Measurements from ENCODE around the gene WDR4. TPM values are rescaled to one million over a fixed set of nuclear protein-coding genes. Genes with fewer than 3 reads are reported as not detected.

The WDR4 gene
- total and polyA plus RNA-seq, 4 donors = 10.3 to 29.6 (median 16.2) TPM

- peaks cover 27 to 38% (median 36%) of the 10 kb centered on the region in 4 donors for H3K36me3 ChIP-seq (ENCODE audit: control insufficient read depth in 4 of 4, insufficient read depth in 4 of 4, low read length in 4 of 4)
- 96 to 97% methylated on average over 16 of the region's 16 CpGs for WGBS, 2 donors
- H3K27ac ChIP-seq (ENCODE audit: low read depth in 1 of 2, low read length in 1 of 2) = no peak overlapping the region
- H3K4me1 ChIP-seq (ENCODE audit: control insufficient read depth in 5 of 5, insufficient read depth in 5 of 5, low read length in 5 of 5) = no peaks in the 10 kb centered on the region
- H3K9me3 ChIP-seq (ENCODE audit: control insufficient read depth in 4 of 4, insufficient read depth in 3 of 4, low read length in 3 of 4) = no peaks in the 10 kb centered on the region
- no peak for DNase-seq
- no peaks in the 10 kb centered on the region for H3K27me3 ChIP-seq (ENCODE audit: control insufficient read depth in 3 of 3, insufficient read depth in 3 of 3, low read length in 2 of 3)
- TF ChIP-seq, protein P1, sequence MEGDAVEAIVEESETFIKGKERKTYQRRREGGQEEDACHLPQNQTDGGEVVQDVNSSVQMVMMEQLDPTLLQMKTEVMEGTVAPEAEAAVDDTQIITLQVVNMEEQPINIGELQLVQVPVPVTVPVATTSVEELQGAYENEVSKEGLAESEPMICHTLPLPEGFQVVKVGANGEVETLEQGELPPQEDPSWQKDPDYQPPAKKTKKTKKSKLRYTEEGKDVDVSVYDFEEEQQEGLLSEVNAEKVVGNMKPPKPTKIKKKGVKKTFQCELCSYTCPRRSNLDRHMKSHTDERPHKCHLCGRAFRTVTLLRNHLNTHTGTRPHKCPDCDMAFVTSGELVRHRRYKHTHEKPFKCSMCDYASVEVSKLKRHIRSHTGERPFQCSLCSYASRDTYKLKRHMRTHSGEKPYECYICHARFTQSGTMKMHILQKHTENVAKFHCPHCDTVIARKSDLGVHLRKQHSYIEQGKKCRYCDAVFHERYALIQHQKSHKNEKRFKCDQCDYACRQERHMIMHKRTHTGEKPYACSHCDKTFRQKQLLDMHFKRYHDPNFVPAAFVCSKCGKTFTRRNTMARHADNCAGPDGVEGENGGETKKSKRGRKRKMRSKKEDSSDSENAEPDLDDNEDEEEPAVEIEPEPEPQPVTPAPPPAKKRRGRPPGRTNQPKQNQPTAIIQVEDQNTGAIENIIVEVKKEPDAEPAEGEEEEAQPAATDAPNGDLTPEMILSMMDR (IDR thresholded peaks at IDR 0.05; ENCODE audit: control extremely low read depth, extremely low read depth) = no peak
- no peak for ATAC-seq (ENCODE audit: insufficient read depth, low FRiP score)
- no peak overlapping the region for H3K9ac ChIP-seq (ENCODE audit: insufficient read depth in 1 of 2, low read length in 2 of 2)
- no peak overlapping the region for H3K4me3 ChIP-seq
Measured at GRCh38 chr21:42906233-42906632, 26.9 kb upstream of the WDR4 start.

DNA sequence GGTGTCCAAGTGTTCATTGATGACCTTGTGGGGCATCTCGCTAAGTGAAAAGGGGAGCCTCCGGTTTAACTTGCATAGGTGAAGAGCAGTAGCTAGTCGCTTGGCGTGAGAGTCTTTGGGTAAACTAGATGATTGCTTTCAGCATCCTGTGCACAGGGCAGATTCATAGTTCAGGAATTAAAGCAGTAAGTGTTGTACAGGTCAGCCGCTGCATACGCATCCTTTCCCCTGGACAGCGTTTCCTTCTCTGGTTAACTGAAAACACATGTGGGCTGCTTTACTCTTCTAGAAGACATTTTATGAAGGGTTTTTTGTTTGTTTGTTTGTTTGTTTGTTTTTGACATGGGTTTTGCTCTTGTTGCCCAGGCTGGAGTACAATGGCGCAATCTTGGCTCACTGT is 25.9 kb upstream of the WDR4 start:
- Histone ChIP-seq H3K4me3 (no peak overlapping the region), H3K9me3 (ENCODE audit: control insufficient read depth in 4 of 4, insufficient read depth in 3 of 4, low read length in 3 of 4) (no peaks in the 10 kb centered on the region), H3K36me3 (ENCODE audit: control insufficient read depth in 4 of 4, insufficient read depth in 4 of 4, low read length in 4 of 4) (peaks cover 31 to 41% (median 37%) of the 10 kb centered on the region in 4 donors), H3K27me3 (ENCODE audit: control insufficient read depth in 3 of 3, insufficient read depth in 3 of 3, low read length in 2 of 3) (no peaks in the 10 kb centered on the region), H3K9ac (ENCODE audit: insufficient read depth in 1 of 2, low read length in 2 of 2) (no peak overlapping the region), H3K4me1 (ENCODE audit: control insufficient read depth in 5 of 5, insufficient read depth in 5 of 5, low read length in 5 of 5) (peaks cover 0 to 2% (median 0%) of the 10 kb centered on the region in 5 donors), H3K27ac (ENCODE audit: low read depth in 1 of 2, low read length in 1 of 2) (no peak overlapping the region)
- ATAC-seq (ENCODE audit: insufficient read depth, low FRiP score) = no peak
- DNase-seq = no peak
- TF ChIP-seq, protein P1 (IDR thresholded peaks at IDR 0.05; ENCODE audit: control extremely low read depth, extremely low read depth) = no peak
- 97 to 100% methylated on average over 8 of the region's 8 CpGs for WGBS, 2 donors

- Histone ChIP-seq H3K36me3 (ENCODE audit: control insufficient read depth in 4 of 4, insufficient read depth in 4 of 4, low read length in 4 of 4) (peaks cover 21 to 43% (median 34%) of the 10 kb centered on the region in 4 donors), H3K4me3 (no peak overlapping the region), H3K4me1 (ENCODE audit: control insufficient read depth in 5 of 5, insufficient read depth in 5 of 5, low read length in 5 of 5) (peaks cover 0 to 2% (median 0%) of the 10 kb centered on the region in 5 donors), H3K9ac (ENCODE audit: insufficient read depth in 1 of 2, low read length in 2 of 2) (no peak overlapping the region), H3K9me3 (ENCODE audit: control insufficient read depth in 4 of 4, insufficient read depth in 3 of 4, low read length in 3 of 4) (no peaks in the 10 kb centered on the region), H3K27ac (ENCODE audit: low read depth in 1 of 2, low read length in 1 of 2) (no peak overlapping the region), H3K27me3 (ENCODE audit: control insufficient read depth in 3 of 3, insufficient read depth in 3 of 3, low read length in 2 of 3) (no peaks in the 10 kb centered on the region)
- DNase-seq (no peak), ATAC-seq (ENCODE audit: insufficient read depth, low FRiP score) (no peak)
- TF ChIP-seq, protein P1 (IDR thresholded peaks at IDR 0.05; ENCODE audit: control extremely low read depth, extremely low read depth) = no peak
- WGBS, 2 donors = 95 to 97% methylated on average over 11 of the region's 11 CpGs
Measured at GRCh38 chr21:42903817-42904216, 24.5 kb upstream of the WDR4 start.

DNA sequence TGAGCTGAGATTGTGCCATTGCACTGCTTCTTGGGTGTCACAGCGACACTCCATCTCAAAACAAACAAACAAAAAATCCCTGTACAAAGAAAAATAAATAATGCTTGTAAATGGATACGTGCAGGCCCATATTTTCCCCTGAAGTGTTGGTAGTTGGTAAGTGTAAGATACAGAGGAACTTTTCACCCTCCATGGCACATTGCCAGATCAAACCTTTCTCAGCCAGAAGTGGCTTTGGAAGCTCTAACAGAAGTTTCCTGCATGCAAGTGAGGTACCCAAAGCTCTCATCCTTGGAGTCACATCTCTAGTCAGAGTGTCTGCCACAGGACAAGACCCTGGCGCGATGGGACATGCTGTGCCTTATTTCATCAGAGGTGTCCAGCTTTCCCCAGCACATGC is 21.1 kb upstream of the WDR4 start:
- Histone ChIP-seq H3K4me3 (no peak overlapping the region), H3K36me3 (ENCODE audit: control insufficient read depth in 4 of 4, insufficient read depth in 4 of 4, low read length in 4 of 4) (peaks cover 19 to 37% (median 31%) of the 10 kb centered on the region in 4 donors), H3K4me1 (ENCODE audit: control insufficient read depth in 5 of 5, insufficient read depth in 5 of 5, low read length in 5 of 5) (peaks cover 0 to 2% (median 0%) of the 10 kb centered on the region in 5 donors), H3K27ac (ENCODE audit: low read depth in 1 of 2, low read length in 1 of 2) (no peak overlapping the region), H3K9ac (ENCODE audit: insufficient read depth in 1 of 2, low read length in 2 of 2) (no peak overlapping the region), H3K9me3 (ENCODE audit: control insufficient read depth in 4 of 4, insufficient read depth in 3 of 4, low read length in 3 of 4) (no peaks in the 10 kb centered on the region), H3K27me3 (ENCODE audit: control insufficient read depth in 3 of 3, insufficient read depth in 3 of 3, low read length in 2 of 3) (no peaks in the 10 kb centered on the region)
- WGBS, 2 donors = 74 to 86% methylated on average over 4 of the region's 4 CpGs
- ATAC-seq (ENCODE audit: insufficient read depth, low FRiP score) (no peak), DNase-seq (no peak)
- TF ChIP-seq, protein P1 (IDR thresholded peaks at IDR 0.05; ENCODE audit: control extremely low read depth, extremely low read depth) = no peak

Data from lung (tissue), 12 donors.